B cell (primary cell): ENCODE measurements around the gene CD276.

ENCODE experiments used
- EZH2 ChIP-seq: IDR thresholded peaks from 2 replicates; pipeline ENCODE4 v1.6.1; 2012; ENCODE audit warnings: borderline replicate concordance, low read depth, mild to moderate bottlenecking, moderate library complexity, low read length; ENCODE audit not compliant: insufficient read depth, poor library complexity, severe bottlenecking
- TF ChIP-seq, protein P1 (sequence below): fragments of 200-600 bp; IDR thresholded peaks from one replicate; pipeline ENCODE4 v1.8.0; 2022; ENCODE audit warnings: antibody characterized with exemption, mild to moderate bottlenecking

DNA sequence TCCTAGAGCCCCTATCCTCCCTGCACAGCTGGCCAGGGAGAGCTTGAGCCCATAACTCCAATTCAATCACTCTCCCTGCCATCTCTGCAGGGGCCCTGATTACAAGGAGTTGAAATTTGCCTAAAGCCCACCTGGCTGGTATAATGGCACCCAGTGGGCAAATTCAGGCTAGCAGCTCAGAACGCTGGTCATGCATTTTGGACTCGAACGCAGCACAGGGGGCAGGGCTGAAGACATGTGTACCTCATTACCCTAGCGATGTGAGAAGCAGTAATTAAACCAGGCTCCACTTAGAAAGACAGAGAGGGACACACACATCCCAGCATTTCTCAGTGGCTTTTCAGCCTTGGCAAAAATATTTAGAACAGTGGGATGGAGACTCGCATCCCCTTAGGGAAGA is 65.8 kb downstream of the CD276 start:
- TF ChIP-seq, protein P1, sequence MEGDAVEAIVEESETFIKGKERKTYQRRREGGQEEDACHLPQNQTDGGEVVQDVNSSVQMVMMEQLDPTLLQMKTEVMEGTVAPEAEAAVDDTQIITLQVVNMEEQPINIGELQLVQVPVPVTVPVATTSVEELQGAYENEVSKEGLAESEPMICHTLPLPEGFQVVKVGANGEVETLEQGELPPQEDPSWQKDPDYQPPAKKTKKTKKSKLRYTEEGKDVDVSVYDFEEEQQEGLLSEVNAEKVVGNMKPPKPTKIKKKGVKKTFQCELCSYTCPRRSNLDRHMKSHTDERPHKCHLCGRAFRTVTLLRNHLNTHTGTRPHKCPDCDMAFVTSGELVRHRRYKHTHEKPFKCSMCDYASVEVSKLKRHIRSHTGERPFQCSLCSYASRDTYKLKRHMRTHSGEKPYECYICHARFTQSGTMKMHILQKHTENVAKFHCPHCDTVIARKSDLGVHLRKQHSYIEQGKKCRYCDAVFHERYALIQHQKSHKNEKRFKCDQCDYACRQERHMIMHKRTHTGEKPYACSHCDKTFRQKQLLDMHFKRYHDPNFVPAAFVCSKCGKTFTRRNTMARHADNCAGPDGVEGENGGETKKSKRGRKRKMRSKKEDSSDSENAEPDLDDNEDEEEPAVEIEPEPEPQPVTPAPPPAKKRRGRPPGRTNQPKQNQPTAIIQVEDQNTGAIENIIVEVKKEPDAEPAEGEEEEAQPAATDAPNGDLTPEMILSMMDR = no peak
- TF ChIP-seq EZH2 = no peak
